HEK293 (cell line): ENCODE data around the gene RNH1.

Experiments
- CTCF ChIA-PET: fragments of 350-600 bp; formaldehyde crosslinking; extraction: SDS; loops from one replicate; lab custom pipeline; 2021; ENCODE audit warnings: antibody characterized with exemption; lab: Yijun Ruan, JAX
- POLR2A ChIA-PET: fragments of 300-600 bp; formaldehyde crosslinking; extraction: SDS; loops from one replicate; lab custom pipeline; 2020; ENCODE audit warnings: antibody characterized with exemption, inconsistent platforms; lab: Yijun Ruan, JAX
- H3K27ac ChIP-seq: fragments of 200-500 bp; sonication (Bioruptor generic); 2 replicates; pipeline ENCODE4 v1.5.1; 2014; ENCODE audit warnings: low read depth, low read length, control low read depth, inconsistent platforms; ENCODE audit errors: extremely low read depth
- H3K36me3 ChIP-seq, 2 experiments: fragments of 200-500 bp in 1 of 2; sonication (Bioruptor generic) in 1 of 2; 1 replicate in 1 of 2; 2 replicates in 1 of 2; pipeline ENCODE4 v1.5.1; 2014 to 2017; ENCODE audit warnings: inconsistent platforms in 2 of 2, low read length in 2 of 2; ENCODE audit not compliant: control insufficient read depth in 2 of 2, insufficient read depth in 1 of 2
- H3K4me1 ChIP-seq: fragments of 200-500 bp; sonication (Bioruptor generic); 2 replicates; pipeline ENCODE4 v1.5.1; 2014; ENCODE audit warnings: mild to moderate bottlenecking, low read length, inconsistent platforms; ENCODE audit not compliant: control insufficient read depth, insufficient read depth
- H3K4me3 ChIP-seq: 2 replicates; pipeline ENCODE4 v1.5.1; 2011; ENCODE audit warnings: low read depth, mild to moderate bottlenecking, control low read depth, low read length, moderate library complexity
- H3K9me3 ChIP-seq: fragments of 200-500 bp; sonication (Bioruptor generic); 2 replicates; pipeline ENCODE4 v1.5.1; 2014; ENCODE audit warnings: low read depth, low read length, inconsistent platforms; ENCODE audit not compliant: control insufficient read depth, insufficient read depth
- ATF2 ChIP-seq: fragments of 450-650 bp; formaldehyde crosslinking; IDR thresholded peaks from 2 replicates; pipeline ENCODE4 v1.5.1; 2016; ENCODE audit warnings: missing biosample characterization, missing genetic modification characterization, low read depth
- BCL11B ChIP-seq: fragments of 450-650 bp; formaldehyde crosslinking; IDR thresholded peaks from 2 replicates; pipeline ENCODE4 v1.5.1; 2016; ENCODE audit warnings: low read depth, missing biosample characterization, missing genetic modification characterization
- CTCF ChIP-seq: fragments of 450-650 bp; formaldehyde crosslinking; IDR thresholded peaks from 2 replicates; pipeline ENCODE4 v1.5.1; 2016; ENCODE audit warnings: missing biosample characterization, missing genetic modification characterization
- EGR2 ChIP-seq: fragments of 450-650 bp; formaldehyde crosslinking; IDR thresholded peaks from 2 replicates; pipeline ENCODE4 v1.5.1; 2016; ENCODE audit warnings: low read depth, missing biosample characterization, missing genetic modification characterization
- GLIS1 ChIP-seq: fragments of 450-650 bp; formaldehyde crosslinking; IDR thresholded peaks from 2 replicates; pipeline ENCODE4 v1.5.1; 2016; ENCODE audit warnings: missing biosample characterization, missing genetic modification characterization
- SCRT1 ChIP-seq: fragments of 450-650 bp; formaldehyde crosslinking; IDR thresholded peaks from 2 replicates; pipeline ENCODE4 v1.5.1; 2016; ENCODE audit warnings: missing biosample characterization, missing genetic modification characterization, borderline replicate concordance
- SETDB1 ChIP-seq: IDR thresholded peaks from one replicate; pipeline ENCODE4 v1.6.1; 2017; ENCODE audit warnings: mild to moderate bottlenecking, low read length, moderate library complexity, mixed read lengths; ENCODE audit not compliant: insufficient read length
- WT1 ChIP-seq: fragments of 450-650 bp; formaldehyde crosslinking; IDR thresholded peaks from 2 replicates; pipeline ENCODE4 v1.5.1; 2016; ENCODE audit warnings: missing biosample characterization, missing genetic modification characterization
- ZNF112 ChIP-seq: fragments of 450-650 bp; formaldehyde crosslinking; IDR thresholded peaks from 2 replicates; pipeline ENCODE4 v1.5.0; 2017; ENCODE audit warnings: missing biosample characterization, missing genetic modification characterization
- ZNF132 ChIP-seq: fragments of 450-650 bp; formaldehyde crosslinking; IDR thresholded peaks from 2 replicates; pipeline ENCODE4 v1.5.1; 2017; ENCODE audit warnings: missing biosample characterization, missing genetic modification characterization, borderline replicate concordance
- ZNF169 ChIP-seq: fragments of 450-650 bp; formaldehyde crosslinking; IDR thresholded peaks from 2 replicates; pipeline ENCODE4 v1.5.1; 2016; ENCODE audit warnings: missing biosample characterization, missing genetic modification characterization
- ZNF2 ChIP-seq: fragments of 450-650 bp; formaldehyde crosslinking; IDR thresholded peaks from 2 replicates; pipeline ENCODE4 v1.5.1; 2016; ENCODE audit warnings: missing biosample characterization, missing genetic modification characterization
- ZNF350 ChIP-seq: fragments of 450-650 bp; formaldehyde crosslinking; IDR thresholded peaks from 2 replicates; pipeline ENCODE4 v1.5.0; 2017; ENCODE audit warnings: missing biosample characterization, mild to moderate bottlenecking, missing genetic modification characterization
- ZNF394 ChIP-seq: fragments of 450-650 bp; formaldehyde crosslinking; IDR thresholded peaks from 2 replicates; pipeline ENCODE4 v1.5.1; 2016; ENCODE audit warnings: missing biosample characterization, missing genetic modification characterization, mild to moderate bottlenecking, moderate library complexity, borderline replicate concordance
- ZNF398 ChIP-seq: fragments of 450-650 bp; formaldehyde crosslinking; IDR thresholded peaks from 2 replicates; pipeline ENCODE4 v1.5.1; 2017; ENCODE audit warnings: missing biosample characterization, missing genetic modification characterization
- ZNF423 ChIP-seq: fragments of 450-650 bp; formaldehyde crosslinking; IDR thresholded peaks from 2 replicates; pipeline ENCODE4 v1.5.1; 2016; ENCODE audit warnings: missing biosample characterization, missing genetic modification characterization
- ZNF473 ChIP-seq: fragments of 450-650 bp; formaldehyde crosslinking; IDR thresholded peaks from 2 replicates; pipeline ENCODE4 v1.5.1; 2017; ENCODE audit warnings: missing biosample characterization, missing genetic modification characterization
- ZNF600 ChIP-seq: fragments of 450-650 bp; formaldehyde crosslinking; IDR thresholded peaks from 2 replicates; pipeline ENCODE4 v1.5.1; 2016; ENCODE audit warnings: missing biosample characterization, missing genetic modification characterization
- ZNF621 ChIP-seq: fragments of 450-650 bp; formaldehyde crosslinking; IDR thresholded peaks from 2 replicates; pipeline ENCODE4 v1.5.1; 2017; ENCODE audit warnings: missing biosample characterization, missing genetic modification characterization
- ZNF701 ChIP-seq: fragments of 450-650 bp; formaldehyde crosslinking; IDR thresholded peaks from 2 replicates; pipeline ENCODE4 v1.5.1; 2016; ENCODE audit warnings: missing biosample characterization, missing genetic modification characterization
- ZNF777 ChIP-seq: fragments of 450-650 bp; formaldehyde crosslinking; IDR thresholded peaks from 2 replicates; pipeline ENCODE4 v1.5.1; 2017; ENCODE audit warnings: missing biosample characterization, missing genetic modification characterization, borderline replicate concordance

Gene RNH1

GRCh38 chr11:555780-556661, 49.0 kb upstream of the RNH1 start:
- Histone ChIP-seq H3K36me3 (no peaks in the 10 kb centered on the region), H3K4me1 (no peaks in the 10 kb centered on the region), H3K27ac (no peak overlapping the region), H3K4me3 (no peak overlapping the region), H3K9me3 (no peaks in the 10 kb centered on the region)
- TF ChIP-seq ZNF350 (tag by site-specific recombination): no peak
- ChIA-PET CTCF (interaction anchor here (1.0 to 2.8 kb wide), 4 partner anchors 9 to 172 kb away, joined by 3 to 17 read pairs (median 10); no protein-coding TSS in a partner anchor), POLR2A (interaction anchor here (0.6 to 1.4 kb wide), 4 partner anchors 20 to 171 kb away, joined by 3 to 5 read pairs (median 4); no protein-coding TSS in a partner anchor)

GRCh38 chr11:555227-555779, 48.3 kb upstream of the RNH1 start:
- H3K36me3 ChIP-seq: no peaks in the 10 kb centered on the region
- CTCF ChIA-PET: interaction anchor here (0.5 to 2.8 kb wide), 12 partner anchors 10 to 356 kb away, joined by 3 to 17 read pairs (median 4); no protein-coding TSS in a partner anchor
- no peak for TF ChIP-seq ATF2 (tag by site-specific recombination)
- TF ChIP-seq ZNF132 (tag by site-specific recombination): no peak
- no peak for TF ChIP-seq ZNF621 (tag by site-specific recombination)
- TF ChIP-seq ZNF112 (tag by site-specific recombination): no peak
- TF ChIP-seq ZNF473 (tag by site-specific recombination): no peak
- peak; percentile 74 for TF ChIP-seq ZNF398
- no peak for TF ChIP-seq WT1
- no peak for TF ChIP-seq SCRT1
- no peak for TF ChIP-seq ZNF423 (tag by site-specific recombination)
- H3K4me1 ChIP-seq: no peaks in the 10 kb centered on the region
- no peaks in the 10 kb centered on the region for H3K9me3 ChIP-seq
- no peak overlapping the region; the same call in 1 of the 2 replicates for H3K27ac ChIP-seq
- POLR2A ChIA-PET: interaction anchor here (0.9 to 1.4 kb wide), 6 partner anchors 8 to 171 kb away, joined by 3 to 10 read pairs (median 4); partner anchors contain the start of genes HRAS, IRF7 and PHRF1
- peak overlapping the region; percentile 44 for H3K4me3 ChIP-seq

- Histone ChIP-seq H3K27ac (no peak overlapping the region), H3K36me3 (no peaks in the 10 kb centered on the region), H3K4me1 (no peaks in the 10 kb centered on the region), H3K9me3 (no peaks in the 10 kb centered on the region), H3K4me3 (peak overlapping the region; percentile 44; the same call in 1 of the 2 replicates)
- POLR2A ChIA-PET: interaction anchor here (0.6 to 1.4 kb wide), 11 partner anchors 9 to 172 kb away, joined by 3 to 10 read pairs (median 3); partner anchors contain the start of genes HRAS, IRF7 and PHRF1
- CTCF ChIA-PET: interaction anchor here (0.5 to 2.8 kb wide), 18 partner anchors 10 to 357 kb away, joined by 3 to 17 read pairs (median 3); no protein-coding TSS in a partner anchor
- TF ChIP-seq ZNF600 (no peak), ZNF777 (no peak), SETDB1 (no peak), CTCF (no peak), BCL11B (no peak), ZNF701 (tag by site-specific recombination) (no peak), ZNF169 (tag by site-specific recombination) (no peak), EGR2 (tag by site-specific recombination) (peak; percentile 27; the same call in 1 of the 2 replicates), GLIS1 (tag by site-specific recombination) (0 out of 2 replicates have a peak, but pooled peaks have one; percentile 14), ZNF2 (tag by site-specific recombination) (no peak), ZNF394 (tag by site-specific recombination) (no peak)
Observed at GRCh38 chr11:554428-555226, 47.6 kb upstream of the RNH1 start.
